Right renal pelvis (tissue), 4 donors: ENCODE measurements around the gene KIF25. TPM values are rescaled to one million over a fixed set of nuclear protein-coding genes. Genes with fewer than 3 reads are reported as not detected.

Experiments used
- DNase-seq, 4 donors: peaks; one replicate each; pipeline ENCODE4 v3.0.0-alpha.2; 2013; ENCODE audit warnings: low read depth in 4 of 4, low spot score in 3 of 4, missing footprints in 1 of 4
- polyA plus RNA-seq, 4 donors: library from polyadenylated mRNA; unstranded; fragments of 120-200 nt; gene quantifications; one replicate each; pipeline ENCODE4 v1.2.1, GENCODE V29; 2013; ENCODE audit not compliant: insufficient read length in 4 of 4

The KIF25 gene
- polyA plus RNA-seq, 4 donors, result 0.35 to 1.1 (median 0.75) TPM

DNA sequence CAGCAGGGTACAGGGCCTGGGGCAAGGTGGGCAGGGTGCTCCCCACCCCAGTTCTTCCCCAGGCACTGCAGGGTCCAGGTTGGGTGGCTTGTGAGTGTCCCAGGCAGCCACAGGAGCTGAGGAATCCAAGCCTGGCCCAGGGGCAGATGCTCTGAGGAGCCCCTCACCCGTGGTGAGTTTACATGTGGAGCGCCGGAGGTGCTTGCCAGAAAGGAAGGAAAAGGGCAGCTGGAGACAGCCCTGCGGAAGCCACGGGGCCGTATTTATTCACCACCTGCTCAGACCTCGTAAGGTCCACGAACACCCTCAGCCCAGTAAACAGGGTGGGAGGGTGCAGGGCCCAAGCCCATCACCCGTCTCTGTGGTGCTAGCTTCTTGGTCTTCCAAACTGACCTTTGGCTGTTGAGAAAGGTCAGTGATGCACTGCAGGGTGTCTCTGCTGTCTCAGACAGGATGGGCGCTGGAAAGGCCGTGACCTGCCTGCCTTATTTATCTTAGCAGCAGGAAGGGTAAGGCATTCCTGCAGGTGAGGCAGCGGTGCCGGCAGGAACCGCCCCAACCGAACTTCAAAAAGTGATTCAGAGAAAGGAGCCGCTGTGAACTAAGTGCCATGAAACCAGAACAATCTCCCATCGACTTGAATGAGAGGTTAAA lies 85.5 kb downstream of the KIF25 start:
- DNase-seq, result no peak

DNA sequence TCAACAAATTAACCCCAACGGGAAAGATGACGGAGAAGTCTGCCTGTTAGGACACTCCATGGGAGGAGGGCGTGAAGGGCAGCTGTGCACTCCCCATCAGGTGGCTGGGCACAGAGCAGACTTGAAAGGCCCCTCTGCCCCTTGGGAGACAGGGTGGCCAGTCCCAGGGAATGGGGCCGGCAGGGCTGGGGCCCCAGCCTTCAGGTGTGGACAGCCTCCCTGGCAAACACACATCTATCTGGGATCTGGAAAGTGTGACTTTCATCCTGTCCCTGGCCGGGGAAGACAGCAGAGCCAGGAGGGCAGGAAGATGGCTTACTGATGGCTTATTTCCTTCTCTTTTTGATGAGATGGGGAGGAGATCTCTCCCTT lies 86.0 kb downstream of the KIF25 start:
- no peak for DNase-seq

DNA sequence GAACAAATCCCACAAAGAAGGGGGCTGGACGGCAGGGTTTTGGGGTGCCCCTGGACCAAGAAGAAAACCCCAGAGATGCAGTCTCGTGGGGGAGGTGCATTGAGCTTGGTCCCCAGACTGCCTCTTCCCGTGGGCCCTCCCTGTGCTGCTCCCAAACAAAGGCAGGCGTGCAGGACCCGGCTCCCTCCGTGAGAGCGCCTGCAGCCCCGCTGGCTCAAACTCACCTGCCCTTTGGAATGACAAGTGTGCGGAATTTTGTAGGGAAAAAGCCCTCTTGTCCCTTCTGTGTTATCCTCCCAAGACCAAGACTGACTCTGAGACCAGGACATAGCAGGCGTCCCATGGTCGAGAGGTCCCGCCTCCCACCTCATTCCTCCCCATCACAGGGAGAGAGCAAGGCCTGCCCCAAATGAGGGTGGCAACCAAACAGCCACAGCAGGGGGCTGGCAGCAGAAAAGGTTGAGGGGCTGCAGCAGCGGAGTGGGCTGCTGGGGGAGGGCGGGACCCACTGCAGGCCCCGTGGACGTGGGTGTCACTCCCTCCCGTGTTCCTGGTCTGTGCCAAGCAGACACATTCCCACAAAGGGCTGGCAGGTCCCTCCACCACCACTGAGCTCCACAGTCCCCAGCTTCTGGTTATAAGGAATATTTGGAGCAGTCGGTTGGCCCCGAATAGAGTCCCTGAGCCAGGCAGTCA lies 87.1 kb downstream of the KIF25 start:
- no peak for DNase-seq

DNA sequence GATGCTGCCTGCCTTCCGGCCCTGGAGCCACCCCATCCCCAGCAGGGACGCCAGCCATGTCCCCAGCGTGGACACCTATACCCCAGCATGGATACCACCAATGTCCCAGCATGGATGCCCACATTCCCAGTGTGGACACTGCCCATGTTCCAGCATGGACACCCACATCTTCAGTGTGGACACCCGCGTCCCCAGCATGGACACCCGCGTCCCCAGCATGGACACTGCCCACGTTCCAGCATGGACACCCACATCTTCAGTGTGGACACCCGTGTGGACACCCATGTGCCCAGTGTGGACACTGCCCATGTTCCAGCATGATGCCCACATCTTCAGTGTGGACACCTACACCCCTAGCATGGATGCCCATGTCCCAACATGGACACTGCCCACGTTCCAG lies 88.6 kb downstream of the KIF25 start:
- no peak for DNase-seq

DNA sequence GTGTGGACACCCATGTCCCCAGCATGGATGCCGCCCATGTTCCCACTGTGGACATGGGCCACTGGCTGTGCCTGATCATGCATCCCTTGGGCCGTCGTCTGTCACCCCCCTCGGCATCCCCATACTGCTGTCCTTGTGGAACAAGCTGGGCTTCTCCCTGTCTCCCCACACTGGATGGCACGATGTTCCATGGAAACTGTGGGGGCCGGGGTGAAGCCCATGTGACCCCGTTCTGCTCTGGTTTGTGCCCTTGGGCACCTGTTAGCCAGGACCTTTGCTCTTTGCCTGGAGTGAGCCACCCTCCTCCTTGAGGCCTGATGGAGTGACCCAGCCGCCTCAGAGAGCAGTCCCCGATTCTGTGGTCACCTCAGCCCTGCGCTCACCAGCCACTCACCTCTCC lies 89.1 kb downstream of the KIF25 start:
- no peak for DNase-seq

DNA sequence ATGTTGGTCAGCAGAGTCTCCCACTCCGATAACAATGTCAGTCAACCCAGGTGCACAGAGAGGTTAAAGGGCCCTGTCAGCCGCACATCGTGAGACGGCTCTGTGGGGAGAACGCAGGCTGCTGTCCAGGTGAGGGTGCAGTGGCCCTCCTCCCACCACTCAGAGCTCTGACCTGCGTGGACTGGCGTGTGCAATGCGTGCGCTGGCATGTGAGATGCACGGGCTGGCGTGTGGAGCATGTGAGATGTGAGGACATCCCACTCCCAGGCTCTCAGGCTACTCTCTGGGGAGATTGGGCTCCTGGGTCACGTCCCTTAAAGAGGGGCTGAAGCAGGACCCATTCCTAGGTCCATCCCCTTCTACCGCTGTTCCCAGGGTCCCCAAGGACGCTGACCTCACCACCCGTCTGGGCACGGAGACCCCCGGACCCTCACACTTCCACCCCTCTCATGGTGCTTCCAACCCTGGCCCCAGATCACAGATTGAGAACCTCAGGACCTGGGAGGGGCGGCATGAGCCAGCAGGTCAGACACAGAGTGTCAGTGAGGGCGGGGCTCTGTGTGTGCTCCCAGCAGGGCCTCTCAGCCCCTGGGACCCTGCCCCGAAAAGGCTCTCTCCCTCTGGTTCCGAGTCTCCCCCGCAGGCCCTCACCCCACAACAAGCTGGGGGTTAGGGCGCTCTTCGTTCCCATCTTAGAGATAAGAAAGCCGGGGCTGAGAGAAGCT lies 90.1 kb downstream of the KIF25 start:
- no peak for DNase-seq

DNA sequence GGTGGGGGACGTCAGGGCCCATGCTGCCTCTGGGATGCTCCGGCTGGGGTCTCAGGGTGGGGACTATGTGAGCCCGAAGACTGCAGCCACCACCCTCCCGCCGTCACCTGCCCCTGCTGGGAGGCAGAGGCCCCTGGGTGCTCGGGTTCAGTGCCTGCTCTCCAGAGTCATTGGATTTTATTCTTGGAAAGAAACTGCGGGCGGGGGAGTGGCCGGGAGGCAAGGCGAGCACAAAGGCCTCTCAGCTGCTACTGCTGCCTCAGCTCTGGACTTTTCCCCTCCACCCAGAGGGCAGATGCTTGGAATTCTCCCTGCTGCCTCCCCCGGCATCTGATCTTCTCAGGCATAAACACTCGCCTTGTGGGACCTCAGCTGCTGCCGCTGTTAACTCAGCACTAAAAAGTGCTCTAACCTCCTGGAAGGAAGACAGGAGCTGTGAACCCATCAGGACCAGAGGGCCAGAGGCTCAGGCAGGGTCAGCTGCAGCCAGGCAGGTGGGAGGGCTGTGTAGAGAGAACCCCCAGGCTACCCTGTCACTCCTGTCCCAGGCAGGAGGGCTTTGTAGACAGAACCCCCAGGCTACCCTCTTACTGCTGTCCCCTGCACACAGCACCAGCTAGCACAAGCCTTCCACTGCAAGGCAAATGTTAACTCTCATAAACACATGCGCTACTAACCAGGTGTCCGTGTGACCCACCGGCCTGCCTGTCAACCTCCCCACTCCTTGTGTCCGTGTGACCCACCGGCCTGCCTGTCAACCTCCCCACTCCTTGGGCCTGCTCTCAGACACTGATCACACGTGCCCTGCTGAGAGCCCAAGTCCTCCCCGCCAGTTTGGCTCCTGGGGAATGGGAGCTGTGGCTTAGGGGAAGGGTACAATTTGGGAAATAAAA lies 90.9 kb downstream of the KIF25 start:
- peak; percentile 71 to 92 (median 88) for DNase-seq

DNA sequence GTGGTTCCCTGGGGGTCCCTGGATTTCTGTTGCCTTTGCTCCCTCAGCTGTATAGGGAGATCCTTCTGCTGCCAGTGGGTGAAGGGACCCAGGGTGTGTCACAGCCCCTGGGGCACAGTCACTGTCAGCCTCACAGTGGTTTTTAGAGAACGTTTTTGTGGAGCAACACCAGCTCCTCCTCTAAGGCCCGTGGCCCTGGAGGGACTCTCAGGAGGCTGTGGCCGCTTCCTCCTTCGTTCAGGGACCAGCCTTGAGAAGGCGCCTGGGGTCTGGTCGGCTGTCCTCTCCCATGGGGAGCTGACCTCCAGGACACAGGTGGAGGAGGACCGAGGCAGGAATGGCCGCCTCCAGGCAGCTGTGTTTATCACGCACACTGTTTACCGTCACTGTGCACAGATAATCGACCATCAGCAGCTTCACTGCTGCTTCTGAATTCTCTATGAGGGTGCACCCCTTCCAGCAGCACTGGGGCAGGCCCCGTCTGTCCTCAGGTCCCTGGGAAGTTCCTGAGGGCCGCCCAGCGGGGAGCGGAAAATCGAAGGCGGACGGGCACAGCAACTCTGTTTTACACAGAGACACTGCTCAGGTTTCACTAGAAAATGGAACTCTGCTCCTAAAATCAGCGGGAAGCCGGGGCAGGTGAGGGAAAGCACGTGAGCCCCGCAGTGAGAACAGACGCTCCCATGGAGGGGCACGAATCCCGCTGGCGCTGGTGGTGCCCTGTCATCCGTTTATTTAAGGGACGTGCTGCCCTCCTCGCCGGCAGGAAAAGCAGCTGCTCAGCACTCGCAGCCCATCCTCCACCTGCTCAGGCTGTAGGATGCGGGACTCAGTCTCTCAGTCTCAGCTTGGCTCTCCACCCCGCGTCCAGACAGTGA lies 92.0 kb downstream of the KIF25 start:
- DNase-seq, result no peak

DNA sequence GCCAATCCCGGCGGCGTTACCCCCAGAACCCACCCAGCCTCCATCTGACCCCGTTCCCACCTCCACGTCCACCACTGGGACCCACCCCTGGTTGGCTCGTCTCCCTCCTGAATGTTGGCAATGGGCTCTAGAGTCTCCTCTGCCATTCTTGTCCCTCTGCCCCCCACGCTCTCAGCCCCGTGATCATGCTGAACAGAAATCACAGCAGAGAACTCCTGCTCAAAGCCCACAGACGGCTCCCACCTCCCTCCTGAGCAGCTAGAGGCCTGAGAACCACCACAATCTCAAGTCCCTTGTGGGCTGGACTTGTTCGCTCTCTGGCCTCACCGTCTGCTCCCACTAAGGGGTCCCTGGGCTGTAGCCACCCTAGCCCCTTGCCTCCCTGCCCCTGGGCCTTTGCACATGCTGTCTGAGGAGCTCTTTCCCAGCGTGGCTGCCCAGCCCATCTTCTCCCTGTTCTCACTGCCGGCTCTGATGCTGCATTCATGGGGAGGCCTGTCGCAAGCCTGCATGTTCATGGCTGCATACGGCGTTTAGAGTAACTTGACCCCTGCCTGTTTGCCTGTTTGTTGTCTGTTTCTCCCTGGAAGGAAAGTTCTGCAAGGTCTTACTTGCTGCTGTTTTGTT lies 92.7 kb downstream of the KIF25 start:
- DNase-seq, result no peak

DNA sequence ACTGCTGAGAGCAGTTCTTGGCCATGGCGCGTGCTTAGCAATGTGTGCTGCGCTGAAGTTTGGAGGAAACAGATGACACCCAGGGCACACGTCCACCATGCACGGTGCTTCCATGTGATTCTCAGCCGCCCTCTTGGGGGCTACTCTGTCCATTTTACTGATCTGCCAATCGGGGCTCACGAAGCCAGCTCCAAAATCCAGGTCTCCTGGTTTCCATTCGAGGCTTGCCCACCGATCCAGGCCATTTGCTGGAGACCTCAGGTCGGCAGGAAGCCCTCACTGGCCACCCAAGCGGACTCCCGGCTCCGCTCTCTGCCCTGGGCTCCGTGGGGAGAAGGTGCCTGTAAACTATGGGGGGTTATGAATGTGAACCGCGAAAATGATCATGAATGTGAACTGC lies 93.2 kb downstream of the KIF25 start:
- DNase-seq, result no peak

DNA sequence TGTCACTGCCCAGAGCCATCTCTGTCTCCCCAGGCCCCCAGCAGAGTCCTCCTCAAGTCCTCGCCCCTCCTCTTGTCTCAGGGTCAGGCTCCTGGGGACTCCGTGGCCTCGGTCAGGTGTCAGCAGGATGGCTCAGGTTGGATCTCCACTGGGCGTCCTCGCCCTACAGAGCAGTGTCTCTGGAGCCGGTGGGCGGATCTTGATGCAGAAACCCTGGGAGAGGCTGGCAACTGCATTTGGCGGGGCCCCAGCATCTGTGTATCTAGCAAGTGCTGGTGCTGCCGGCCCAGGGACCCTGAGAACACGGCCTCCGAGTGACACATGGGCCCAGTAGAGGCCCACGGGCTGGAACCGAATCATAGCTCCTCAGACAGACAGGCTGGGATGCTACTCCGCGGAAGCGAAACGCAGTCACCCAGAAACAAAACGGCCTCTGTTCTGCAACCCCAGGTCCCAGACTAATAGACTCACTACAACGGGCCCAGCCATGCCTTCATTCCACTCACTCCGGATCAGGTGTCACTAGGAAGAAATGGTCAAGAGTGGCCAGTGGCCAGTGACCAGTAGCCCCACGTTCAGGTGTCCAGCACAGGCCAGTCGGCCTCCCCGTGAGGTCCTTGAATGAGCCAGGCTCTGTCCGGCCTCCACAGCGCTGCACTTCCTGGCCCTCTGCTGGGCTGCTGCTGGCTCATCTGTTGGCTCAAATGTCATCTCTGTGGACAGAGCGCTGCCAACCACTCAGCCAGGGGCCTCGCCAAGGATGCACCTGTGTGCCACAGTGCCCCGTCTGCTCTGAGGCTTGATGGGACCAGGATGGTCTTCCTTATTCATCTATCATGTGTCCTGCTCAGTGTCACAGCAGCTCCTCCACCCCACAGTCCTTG lies 94.2 kb downstream of the KIF25 start:
- DNase-seq, result no peak

DNA sequence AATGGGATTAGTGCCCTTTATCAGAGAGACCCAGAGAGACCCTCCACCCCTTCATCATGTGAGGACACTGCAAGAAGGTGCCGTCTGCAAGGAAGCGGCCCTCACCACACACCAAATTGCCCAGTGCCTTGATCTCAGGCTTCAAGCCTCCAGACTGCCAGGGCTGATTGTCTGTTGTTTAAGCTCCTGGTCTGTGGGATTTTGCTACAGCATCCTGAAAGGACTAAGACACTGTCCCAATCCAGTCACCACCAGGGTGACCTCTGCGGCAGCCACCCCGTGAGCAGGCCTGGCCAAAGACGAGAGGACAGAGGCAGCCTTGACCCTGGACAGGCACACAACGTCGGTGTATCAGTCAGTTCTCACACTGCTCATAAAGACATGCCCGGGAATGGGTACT lies 95.1 kb downstream of the KIF25 start:
- DNase-seq, result no peak

DNA sequence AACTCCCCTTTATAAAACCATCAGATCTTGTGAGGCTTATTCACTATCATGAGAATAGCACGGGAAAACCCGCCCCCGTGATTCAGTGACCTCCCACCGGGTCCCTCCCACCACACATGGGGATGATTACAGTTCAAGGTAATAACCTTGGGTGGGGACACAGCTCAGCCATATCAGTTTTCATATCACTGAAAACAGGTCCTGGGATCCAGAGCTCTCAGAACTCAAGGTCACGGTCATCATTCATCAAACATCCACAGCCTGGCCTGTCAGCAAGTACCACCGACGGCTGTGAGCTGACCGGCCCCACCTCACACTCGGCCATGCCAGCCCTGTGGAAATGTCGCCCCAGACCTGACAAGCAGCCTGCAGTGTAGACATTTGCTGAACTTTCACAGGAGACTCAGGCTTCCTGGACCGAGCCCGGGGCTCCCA lies 95.6 kb downstream of the KIF25 start:
- DNase-seq, result no peak

DNA sequence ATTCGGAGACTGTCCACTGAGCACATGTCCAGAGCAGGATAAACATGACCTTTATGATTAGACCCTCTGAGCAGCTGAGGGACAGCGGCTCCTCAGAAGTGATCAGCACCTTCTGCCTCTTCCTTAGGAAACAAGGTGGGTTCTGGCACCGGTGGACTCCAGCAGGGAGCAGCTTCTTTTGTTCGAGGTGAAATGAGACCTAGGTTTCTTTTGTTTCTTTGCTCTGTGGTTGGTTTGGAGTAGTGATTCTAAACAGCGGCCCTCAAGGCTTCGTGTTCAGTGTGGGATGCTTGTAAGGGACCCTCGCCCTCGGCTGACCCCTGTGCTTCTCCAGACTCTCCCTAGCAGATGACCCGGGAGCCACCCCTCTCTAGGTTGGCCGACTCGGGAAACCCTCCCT lies 96.2 kb downstream of the KIF25 start:
- DNase-seq, result no peak
